OCI-LY3 (cell line): ENCODE measurements around the gene ALOX15.
"Not testable (repeated sequence)": the region's sequence is repeated elsewhere in the genome, so short reads cannot be mapped to it uniquely, and the experiment has no call there.

Source experiments
- H2AFZ ChIP-seq: fragments of 200-600, 300-600 bp; shearing (Covaris generic); 2 replicates; pipeline ENCODE4 v1.6.0; 2014; ENCODE audit warnings: antibody characterized with exemption, low read depth, low read length
- H3K27ac ChIP-seq: fragments of 200-600, 300-600 bp; sonication (generic); 2 replicates; pipeline ENCODE4 v1.5.1; 2014; ENCODE audit warnings: mild to moderate bottlenecking, low read length, moderate library complexity, mixed read lengths
- H3K27me3 ChIP-seq: fragments of 200-600, 300-600 bp; sonication (generic); 2 replicates; pipeline ENCODE4 v1.6.1; 2014; ENCODE audit warnings: low read depth, low read length, mixed read lengths
- H3K36me3 ChIP-seq: fragments of 200-600, 300-600 bp; sonication (generic); replicated peaks from 2 replicates; pipeline ENCODE3; 2014; ENCODE audit warnings: low read depth, low read length, mixed read lengths
- H3K4me1 ChIP-seq: fragments of 300-600, 200-600 bp; sonication (generic); 2 replicates; pipeline ENCODE4 v1.6.1; 2014; ENCODE audit warnings: low read length, mixed read lengths
- H3K4me2 ChIP-seq: fragments of 200-600, 300-600 bp; sonication (generic); 2 replicates; pipeline ENCODE4 v1.6.1; 2014; ENCODE audit warnings: low read length, mixed read lengths
- H3K4me3 ChIP-seq: fragments of 300-600, 200-600 bp; sonication (generic); 2 replicates; pipeline ENCODE4 v1.5.1; 2014; ENCODE audit warnings: antibody characterized with exemption, mild to moderate bottlenecking, low read length, moderate library complexity
- H3K79me2 ChIP-seq: fragments of 300-600, 200-600 bp; shearing (Covaris generic); 2 replicates; pipeline ENCODE4 v1.6.1; 2014; ENCODE audit warnings: mild to moderate bottlenecking, low read length, mixed read lengths
- H3K9ac ChIP-seq: fragments of 300-600, 200-600 bp; shearing (Covaris generic); 2 replicates; pipeline ENCODE4 v1.6.0; 2014; ENCODE audit warnings: mild to moderate bottlenecking, low read length, moderate library complexity
- H3K9me3 ChIP-seq: fragments of 200-600, 300-600 bp; shearing (Covaris generic); 2 replicates; pipeline ENCODE4 v1.6.1; 2014; ENCODE audit warnings: low read length, mixed read lengths; ENCODE audit not compliant: insufficient read depth
- H4K20me1 ChIP-seq: fragments of 200-600, 300-600 bp; sonication (generic); 2 replicates; pipeline ENCODE4 v1.6.1; 2016; ENCODE audit warnings: low read length, mixed read lengths; ENCODE audit not compliant: insufficient read depth
- CTCF ChIP-seq: fragments of 200-600, 300-600 bp; sonication (generic); IDR thresholded peaks from 2 replicates; pipeline ENCODE4 v1.5.1; 2014; ENCODE audit warnings: antibody characterized with exemption, low read length, low read depth
- EZH2phosphoT487 ChIP-seq: fragments of 200-600 bp; shearing (Covaris generic); IDR thresholded peaks from 2 replicates; pipeline ENCODE4 v1.6.1; 2018; ENCODE audit warnings: antibody characterized with exemption, mixed run types, low read depth

The ALOX15 gene

GRCh38 chr17:4638766-4639165 lies 2.7 kb downstream of the ALOX15 start:
- not testable (repeated sequence) for H3K9ac ChIP-seq, H3K27me3 ChIP-seq, H3K4me3 ChIP-seq, H3K79me2 ChIP-seq, H3K4me2 ChIP-seq, H4K20me1 ChIP-seq, H3K27ac ChIP-seq, H2AFZ ChIP-seq, H3K9me3 ChIP-seq, H3K36me3 ChIP-seq
- peaks cover 22% of the 10 kb centered on the region for H3K4me1 ChIP-seq

GRCh38 chr17:4636474-4637100 lies 4.9 kb downstream of the ALOX15 start:
- Histone ChIP-seq H3K27ac (peak overlapping the region; percentile 50), H3K9ac (peak overlapping the region; percentile 43), H3K4me1 (peaks cover 22% of the 10 kb centered on the region), H4K20me1 (no peaks in the 10 kb centered on the region), H3K4me3 (peak overlapping the region; percentile 73), H3K27me3 (no peaks in the 10 kb centered on the region), H3K4me2 (peak overlapping the region; percentile 97), H3K9me3 (no peaks in the 10 kb centered on the region), H2AFZ (no peak overlapping the region), H3K79me2 (no peaks in the 10 kb centered on the region), H3K36me3 (no peaks in the 10 kb centered on the region)
- TF ChIP-seq CTCF = no peak
- no peak for TF ChIP-seq EZH2phosphoT487

GRCh38 chr17:4635823-4636375 lies 5.6 kb downstream of the ALOX15 start:
- H3K9me3 ChIP-seq = no peaks in the 10 kb centered on the region
- peak overlapping the region; percentile 50 for H3K27ac ChIP-seq
- no peaks in the 10 kb centered on the region for H4K20me1 ChIP-seq
- no peak for TF ChIP-seq CTCF
- no peak for TF ChIP-seq EZH2phosphoT487
- H3K4me2 ChIP-seq = peak overlapping the region; percentile 97
- peak overlapping the region; percentile 67; the same call in 1 of the 2 replicates for H2AFZ ChIP-seq
- no peaks in the 10 kb centered on the region for H3K79me2 ChIP-seq
- peak overlapping the region; percentile 73 for H3K4me3 ChIP-seq
- H3K36me3 ChIP-seq = no peaks in the 10 kb centered on the region
- H3K27me3 ChIP-seq = no peaks in the 10 kb centered on the region
- peaks cover 29% of the 10 kb centered on the region for H3K4me1 ChIP-seq
- peak overlapping the region; percentile 43 for H3K9ac ChIP-seq

- Histone ChIP-seq H3K27me3 (no peaks in the 10 kb centered on the region), H3K4me1 (peaks cover 30% of the 10 kb centered on the region), H2AFZ (no peak overlapping the region), H3K4me2 (peak overlapping the region; percentile 97), H3K27ac (no peak overlapping the region), H4K20me1 (no peaks in the 10 kb centered on the region), H3K79me2 (no peaks in the 10 kb centered on the region), H3K36me3 (no peaks in the 10 kb centered on the region), H3K4me3 (peak overlapping the region; percentile 73; the same call in 1 of the 2 replicates), H3K9ac (no peak overlapping the region), H3K9me3 (no peaks in the 10 kb centered on the region)
- TF ChIP-seq CTCF = no peak
These were observed 6.5 kb downstream of the ALOX15 start for GRCh38 chr17:4634976-4635375.
